ENCODE results near the gene PPP1R1B. TPM values are rescaled to one million over a fixed set of nuclear protein-coding genes. Genes with fewer than 3 reads are reported as not detected.

PPP1R1B gene
- total and polyA plus RNA-seq, 2 of the 4 experiments (the other 2 are of a cell fraction): not detected

DNA sequence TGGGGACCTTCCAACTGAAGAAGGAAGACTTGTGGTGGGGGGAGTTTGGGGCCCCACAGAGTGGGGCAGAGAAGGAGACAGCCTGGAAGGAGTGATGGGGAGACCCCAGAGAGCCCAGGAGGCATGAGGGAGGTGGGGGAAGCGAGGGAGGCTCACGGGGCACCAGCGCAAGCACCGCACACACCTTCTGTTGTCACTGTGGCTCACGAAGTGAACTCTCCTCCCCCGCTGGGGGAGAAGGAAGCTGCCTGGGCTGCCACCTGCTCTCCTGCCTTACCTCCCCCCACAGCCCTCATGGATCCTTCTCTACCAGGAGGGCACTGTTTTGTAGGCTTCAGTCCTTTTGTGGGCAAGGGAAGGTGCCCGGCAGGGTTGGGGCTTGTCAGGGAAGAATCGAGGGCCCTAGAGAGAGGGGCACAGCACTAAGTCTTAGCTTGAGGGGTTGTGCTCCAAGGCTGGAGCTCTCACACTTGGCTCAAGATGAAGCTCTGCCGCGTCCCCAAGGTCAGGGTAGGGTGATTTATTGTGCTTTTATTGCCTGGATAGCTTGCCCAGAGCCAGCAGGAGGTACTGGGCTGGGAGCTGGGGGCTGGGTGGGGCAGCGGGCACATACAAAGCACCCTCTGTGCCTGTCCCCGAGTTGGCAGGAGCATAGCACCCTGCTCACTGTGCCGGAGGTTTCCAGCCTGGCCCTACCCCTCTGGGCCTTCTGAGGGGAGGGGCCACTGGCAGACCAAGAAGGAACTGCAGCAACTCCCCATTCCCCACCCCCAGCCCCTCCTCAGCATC lies 5.6 kb downstream of the PPP1R1B start:
- ATAC-seq (ENCODE audit: low read depth): no peak

More for the DNA sequence above, 5.6 kb downstream of the PPP1R1B start:
- H4K8ac ChIP-seq (ENCODE audit: low read depth in 2 of 2, low read length in 2 of 2): no peak overlapping the region
- H3K27ac ChIP-seq (ENCODE audit: insufficient read depth, low read length): no peak overlapping the region
- H4K5ac ChIP-seq (ENCODE audit: low read depth, low read length): no peak overlapping the region
- no TSS peak for BruUV-seq (replicated peaks)
- no peak overlapping the region for H3K4me3 ChIP-seq (ENCODE audit: insufficient read depth, low read depth, low read length)
- H2BK120ac ChIP-seq (ENCODE audit: low read depth, low read length): no peak overlapping the region
- H3K9ac ChIP-seq (ENCODE audit: low read depth, low read length): no peak overlapping the region
- H3K4me2 ChIP-seq (ENCODE audit: low read depth, low read length): no peak overlapping the region
- no peak overlapping the region for H3K14ac ChIP-seq (replicated peaks; ENCODE audit: low read depth, low read length)
- dilution Hi-C loops (cut with HindIII; ENCODE audit: low sequenced_read_pairs, unreplicated experiment): no loop called here
- peaks cover 3 to 11% of the 10 kb centered on the region in 2 experiments for H3K79me1 ChIP-seq (ENCODE audit: low read depth in 1 of 2, low read length in 2 of 2)
- no peak overlapping the region for H4K91ac ChIP-seq (ENCODE audit: insufficient read depth, low read depth, low read length)
- CTCF ChIA-PET: interaction anchor here (2.4 to 2.5 kb wide), 2 partner anchors 9 to 11 kb away, joined by 8 to 9 read pairs; no protein-coding TSS in a partner anchor
- peaks cover 10% of the 10 kb centered on the region; the same call in 1 of the 2 replicates for H3K9me1 ChIP-seq (ENCODE audit: insufficient read depth, low read length)
- no peak overlapping the region for H2BK15ac ChIP-seq (ENCODE audit: low read depth, low read length)
- no peak overlapping the region for H3K4ac ChIP-seq (ENCODE audit: low read depth, low read length)
- peaks cover 52% of the 10 kb centered on the region for H3K27me3 ChIP-seq (ENCODE audit: control insufficient read depth, insufficient read depth, low read length)
- H3K36me3 ChIP-seq (ENCODE audit: control insufficient read depth, insufficient read depth, low read length): no peaks in the 10 kb centered on the region
- TF ChIP-seq, protein P1, sequence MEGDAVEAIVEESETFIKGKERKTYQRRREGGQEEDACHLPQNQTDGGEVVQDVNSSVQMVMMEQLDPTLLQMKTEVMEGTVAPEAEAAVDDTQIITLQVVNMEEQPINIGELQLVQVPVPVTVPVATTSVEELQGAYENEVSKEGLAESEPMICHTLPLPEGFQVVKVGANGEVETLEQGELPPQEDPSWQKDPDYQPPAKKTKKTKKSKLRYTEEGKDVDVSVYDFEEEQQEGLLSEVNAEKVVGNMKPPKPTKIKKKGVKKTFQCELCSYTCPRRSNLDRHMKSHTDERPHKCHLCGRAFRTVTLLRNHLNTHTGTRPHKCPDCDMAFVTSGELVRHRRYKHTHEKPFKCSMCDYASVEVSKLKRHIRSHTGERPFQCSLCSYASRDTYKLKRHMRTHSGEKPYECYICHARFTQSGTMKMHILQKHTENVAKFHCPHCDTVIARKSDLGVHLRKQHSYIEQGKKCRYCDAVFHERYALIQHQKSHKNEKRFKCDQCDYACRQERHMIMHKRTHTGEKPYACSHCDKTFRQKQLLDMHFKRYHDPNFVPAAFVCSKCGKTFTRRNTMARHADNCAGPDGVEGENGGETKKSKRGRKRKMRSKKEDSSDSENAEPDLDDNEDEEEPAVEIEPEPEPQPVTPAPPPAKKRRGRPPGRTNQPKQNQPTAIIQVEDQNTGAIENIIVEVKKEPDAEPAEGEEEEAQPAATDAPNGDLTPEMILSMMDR (conservative IDR thresholded peaks at IDR 0.05; ENCODE audit: low read depth, low read length): no peak
- TF ChIP-seq NFE2L2 (IDR thresholded peaks at IDR 0.05; ENCODE audit: low read depth, low read length) (no peak), USF2 (IDR thresholded peaks at IDR 0.05; ENCODE audit: low read depth, low read length) (no peak), MAZ (IDR thresholded peaks at IDR 0.05; ENCODE audit: borderline replicate concordance, low read depth, low read length) (no peak), MAFK (IDR thresholded peaks at IDR 0.05; ENCODE audit: low read depth, low read length) (no peak), RAD21 (IDR thresholded peaks at IDR 0.05; ENCODE audit: low read length) (no peak), RFX5 (IDR thresholded peaks at IDR 0.05; ENCODE audit: low read depth, low read length) (no peak)
- H3K18ac ChIP-seq (ENCODE audit: low read depth, low read length): no peak overlapping the region
- intact Hi-C loops (cut with micrococcal nuclease): no loop called here
- no peak for DNase-seq
- H2AK9ac ChIP-seq (replicated peaks; ENCODE audit: low read depth, low read length, poor library complexity): no peak overlapping the region
- POLR2A ChIA-PET (ENCODE audit: unreplicated experiment): no interaction called here
- H4K20me1 ChIP-seq (ENCODE audit: insufficient read depth, low read length): no peaks in the 10 kb centered on the region
- peaks cover 7% of the 10 kb centered on the region for H3K4me1 ChIP-seq (ENCODE audit: control insufficient read depth, insufficient read depth, low read length)
- H3K9me3 ChIP-seq (ENCODE audit: control insufficient read depth, insufficient read depth, low read length): no peaks in the 10 kb centered on the region
- H2BK20ac ChIP-seq (ENCODE audit: low read depth, low read length): no peak overlapping the region
- no peak overlapping the region for H2BK5ac ChIP-seq (ENCODE audit: low read depth, low read length, poor library complexity, severe bottlenecking)
- in situ Hi-C loops (cut with MboI; ENCODE audit: low sequenced_read_pairs): no loop called here
- H3K56ac ChIP-seq (ENCODE audit: extremely low read depth, insufficient read depth, low read length): no peak overlapping the region
- H2AFZ ChIP-seq (replicated peaks; ENCODE audit: low read length, poor library complexity): no peak overlapping the region
- H2AK5ac ChIP-seq (ENCODE audit: low read depth, low read length): no peak overlapping the region
- WGBS, 2 experiments (ENCODE audit: extremely low coverage in 2 of 2, insufficient read length in 1 of 2): 69% methylated on average over 2 of the region's 13 CpGs; no CpG with 5 or more reads in 1 of the 2 experiments
- H3K23ac ChIP-seq (ENCODE audit: low read depth, low read length): no peak overlapping the region
